Measurements from ENCODE around the gene SOBP.

Gene SOBP

DNA sequence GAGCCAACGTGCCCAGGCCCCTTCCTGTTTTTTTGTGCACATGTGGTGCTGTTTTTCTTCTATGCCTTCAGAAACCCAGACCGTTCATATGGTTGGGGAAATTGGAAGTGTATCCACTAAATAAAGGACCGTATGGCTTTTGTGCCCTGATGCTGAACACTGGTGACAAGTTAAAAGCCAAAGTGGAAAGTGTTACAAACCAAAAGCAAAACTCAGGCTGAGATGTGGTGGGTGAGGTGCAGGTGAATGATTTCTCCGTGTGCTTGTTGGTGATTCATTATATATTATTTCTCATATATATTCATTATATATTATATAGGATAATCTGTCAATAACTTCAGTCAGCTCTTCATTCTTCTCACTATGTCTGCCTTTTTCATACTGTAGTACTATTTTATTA lies 148.6 kb downstream of the SOBP start:
- no peak for DNase-seq (ENCODE audit: low spot score)

- no peak for DNase-seq (ENCODE audit: low spot score)
Observed at GRCh38 chr6:107639511-107639910, 149.6 kb downstream of the SOBP start.

- DNase-seq (ENCODE audit: low spot score): no peak
Observed at GRCh38 chr6:107641071-107641470, 151.2 kb downstream of the SOBP start.

DNA sequence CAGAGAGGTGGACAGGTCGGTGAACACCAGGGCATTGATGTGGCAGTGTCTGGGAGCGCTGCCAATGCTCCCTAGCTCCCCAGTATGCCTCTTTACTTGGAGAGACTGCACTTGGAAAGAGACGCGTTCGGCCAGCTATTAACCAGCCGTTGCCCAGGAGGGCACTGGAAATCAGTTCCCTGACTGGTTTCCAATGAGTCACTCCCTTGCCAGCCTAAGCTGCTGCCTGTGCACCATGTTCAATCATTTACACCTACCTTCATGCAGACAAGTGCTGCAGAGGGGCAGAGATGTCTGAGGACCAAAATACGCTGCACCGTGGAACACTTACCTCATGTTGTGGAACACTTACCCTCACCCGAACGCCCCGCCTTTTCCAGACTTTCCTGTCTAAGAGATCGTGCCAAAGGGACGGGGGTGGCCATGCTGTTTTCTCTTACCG lies 151.6 kb downstream of the SOBP start:
- no peak for DNase-seq (ENCODE audit: low spot score)

DNA sequence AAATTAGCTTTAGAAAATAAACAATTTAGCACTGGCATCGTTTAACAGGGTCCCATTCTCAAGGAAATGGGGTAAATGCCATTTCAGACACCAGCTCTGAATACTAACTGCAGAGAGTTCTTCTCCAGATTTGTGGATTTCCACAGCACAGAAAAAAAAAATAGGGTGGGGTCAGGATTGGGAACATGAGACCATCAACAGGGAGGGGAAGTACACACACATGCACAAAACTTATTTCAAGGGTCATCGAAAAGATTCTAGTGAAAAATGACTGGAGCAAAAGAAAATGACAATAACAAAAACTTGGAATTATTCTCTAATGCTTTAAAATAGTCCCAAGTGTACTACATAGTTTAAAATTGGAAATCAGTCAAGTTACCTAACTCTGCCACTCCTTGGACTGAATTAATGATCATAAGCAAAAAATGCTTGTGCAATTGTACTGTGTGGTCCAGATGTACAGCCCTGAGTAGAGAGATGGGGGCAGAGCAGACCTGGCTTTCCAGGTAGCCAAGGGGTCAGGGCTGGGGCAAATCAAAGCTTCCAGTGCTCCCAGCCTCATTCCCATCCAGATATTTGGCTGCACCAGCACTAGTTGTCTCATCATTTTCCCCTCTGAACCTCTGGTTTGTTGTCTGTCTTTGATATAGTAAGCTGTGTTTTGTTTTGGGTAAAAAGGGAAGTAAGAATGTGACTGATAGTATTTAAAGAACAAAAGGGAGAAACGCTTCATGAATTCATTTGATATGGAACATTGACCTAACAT lies 152.4 kb downstream of the SOBP start:
- DNase-seq (ENCODE audit: low spot score): no peak

DNA sequence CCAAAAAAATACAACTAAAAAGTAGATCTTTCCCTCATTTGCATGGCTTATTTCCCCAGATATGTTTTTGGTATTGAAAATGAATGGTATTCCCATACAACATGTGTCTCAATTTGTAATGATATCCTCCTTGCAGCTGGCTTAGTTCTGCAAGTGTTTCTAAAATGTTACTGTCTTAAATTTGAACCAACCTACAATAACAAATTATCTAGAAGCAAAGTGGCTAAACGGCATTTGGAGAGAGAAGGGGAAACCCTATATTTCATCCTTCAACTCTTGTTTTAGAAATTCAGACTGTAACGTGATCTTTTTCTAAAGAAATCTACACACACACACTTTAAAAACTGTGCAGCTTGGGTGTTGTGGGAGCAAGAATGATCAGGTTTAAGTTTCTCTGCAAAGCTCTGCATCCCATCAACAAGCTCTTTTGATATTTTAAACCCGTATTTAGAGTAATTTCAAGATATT lies 153.0 kb downstream of the SOBP start:
- DNase-seq (ENCODE audit: low spot score): no peak

- no peak for DNase-seq (ENCODE audit: low spot score)
Observed at GRCh38 chr6:107644513-107644912, 154.6 kb downstream of the SOBP start.

DNA sequence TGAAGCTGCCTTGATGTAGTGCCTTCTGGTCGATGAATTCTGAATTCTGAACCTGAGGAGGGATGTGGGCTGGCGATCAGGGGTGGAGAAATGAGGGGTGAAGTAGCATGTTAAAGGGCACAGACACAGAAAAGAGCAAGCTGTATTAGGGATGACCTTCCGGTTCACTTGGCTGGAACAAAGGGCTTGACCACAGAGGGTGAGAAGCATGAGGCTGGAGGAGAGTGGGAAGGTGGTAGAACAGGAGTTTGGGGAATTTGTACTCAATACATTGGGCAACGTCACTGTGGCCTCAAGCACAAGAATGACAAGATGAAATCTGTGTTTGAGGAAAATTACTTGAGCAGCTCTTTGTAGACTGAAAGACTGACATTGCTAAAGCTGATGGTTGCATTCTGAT lies 155.8 kb downstream of the SOBP start:
- DNase-seq (ENCODE audit: low spot score): no peak

GRCh38 chr6:107646176-107646575 lies 156.3 kb downstream of the SOBP start:
- no peak for DNase-seq (ENCODE audit: low spot score)

- no peak for DNase-seq (ENCODE audit: low spot score)
Observed at GRCh38 chr6:107646776-107647438, 157.0 kb downstream of the SOBP start.

DNA sequence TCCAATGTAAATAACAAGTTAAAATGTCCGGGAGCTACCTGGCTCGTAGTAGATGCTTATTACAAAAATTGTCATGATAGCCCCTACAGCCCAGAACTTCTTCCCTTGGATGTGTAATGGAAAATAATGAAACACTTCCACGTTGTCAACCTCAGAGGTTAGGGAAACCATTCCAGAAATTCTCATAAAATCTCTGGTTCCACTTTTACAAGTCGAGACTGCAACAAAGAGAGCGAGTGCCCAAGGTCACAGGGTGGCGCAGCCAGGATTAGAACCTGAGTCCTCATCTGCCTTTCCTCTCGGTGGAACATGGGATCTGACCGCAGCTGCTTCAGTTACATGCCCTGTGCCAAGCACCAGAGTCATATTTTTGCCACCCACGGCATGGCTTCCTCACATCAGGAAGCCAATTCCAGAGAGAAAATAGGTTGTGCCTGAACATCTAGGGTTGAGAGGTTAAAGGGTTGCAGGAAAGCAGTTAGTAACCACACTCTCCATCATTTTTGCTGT lies 157.6 kb downstream of the SOBP start:
- DNase-seq (ENCODE audit: low spot score): no peak

DNA sequence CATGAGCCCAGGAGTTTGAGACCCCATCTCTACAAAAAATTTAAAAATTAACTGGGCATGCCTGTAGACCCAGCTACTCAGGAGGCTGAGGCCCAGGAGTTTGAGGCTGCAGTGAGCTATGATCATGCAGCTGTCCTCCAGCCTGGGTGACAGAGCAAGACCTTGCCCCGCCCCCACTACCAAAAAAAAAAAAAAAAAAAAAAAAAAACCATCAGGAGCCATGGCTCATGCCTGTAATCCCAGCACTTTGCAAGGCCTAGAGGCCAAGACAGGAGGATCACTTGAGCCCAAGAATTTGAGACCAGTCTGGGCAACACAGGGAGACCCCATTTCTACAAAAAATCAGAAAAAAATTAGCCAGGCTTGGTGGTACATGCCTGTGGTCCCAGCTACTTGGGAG lies 159.1 kb downstream of the SOBP start:
- no peak for DNase-seq (ENCODE audit: low spot score)

GRCh38 chr6:107652526-107653182 lies 162.7 kb downstream of the SOBP start:
- no peak for DNase-seq (ENCODE audit: low spot score)

- DNase-seq (ENCODE audit: low spot score): peak; percentile 49
Observed at GRCh38 chr6:107653183-107653580, 163.3 kb downstream of the SOBP start.

DNA sequence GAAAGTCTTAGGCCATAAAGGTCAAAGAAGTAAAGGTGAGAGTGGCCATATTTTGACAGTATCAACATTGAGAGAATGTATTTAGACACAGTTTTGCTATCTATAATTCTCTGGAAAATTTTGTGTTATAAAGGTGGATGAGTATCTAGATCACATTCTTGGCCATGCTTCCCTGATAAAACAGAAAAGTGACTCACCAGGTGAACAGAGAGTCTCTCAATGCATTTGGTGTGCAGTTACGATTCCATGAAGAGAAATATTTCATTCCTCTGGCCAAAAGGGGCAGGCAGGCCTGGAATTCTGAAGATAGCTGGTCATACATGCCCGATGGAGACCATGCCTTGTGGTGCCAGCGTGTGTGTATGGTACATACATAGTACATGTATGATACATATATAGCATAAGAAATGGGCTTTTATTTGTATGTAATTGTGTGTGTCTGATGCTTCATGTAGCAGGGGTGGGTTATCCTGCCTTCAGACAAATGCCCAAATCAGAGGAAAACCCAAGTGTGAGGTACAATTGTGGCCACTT lies 164.0 kb downstream of the SOBP start:
- DNase-seq (ENCODE audit: low spot score): no peak

GRCh38 chr6:107654764-107655163 lies 164.8 kb downstream of the SOBP start:
- no peak for DNase-seq (ENCODE audit: low spot score)

- DNase-seq (ENCODE audit: low spot score): peak; percentile 52
Observed at GRCh38 chr6:107655245-107655644, 165.3 kb downstream of the SOBP start.

- no peak for DNase-seq (ENCODE audit: low spot score)
Observed at GRCh38 chr6:107655864-107656263, 165.9 kb downstream of the SOBP start.

DNA sequence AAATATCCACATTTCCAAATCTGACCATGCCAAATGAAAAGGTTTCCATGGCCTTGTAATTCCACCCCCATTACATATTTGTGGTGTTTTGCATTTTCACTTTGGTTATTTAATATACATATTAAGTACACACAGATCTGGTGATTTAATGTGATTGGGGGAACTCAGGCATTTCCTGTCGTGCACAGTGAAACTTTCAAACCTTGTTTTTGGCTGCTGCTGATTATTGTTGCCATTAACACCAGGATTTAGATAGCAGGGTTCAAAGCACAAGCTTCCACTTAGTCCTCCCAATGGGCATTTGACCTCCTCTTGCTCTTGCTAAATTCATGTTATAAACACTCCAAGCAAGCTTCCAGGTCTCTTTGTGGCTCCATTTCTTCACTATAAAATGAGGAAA lies 166.5 kb downstream of the SOBP start:
- no peak for DNase-seq (ENCODE audit: low spot score)

GRCh38 chr6:107656883-107657282 lies 167.0 kb downstream of the SOBP start:
- no peak for DNase-seq (ENCODE audit: low spot score)

- DNase-seq (ENCODE audit: low spot score): no peak
Observed at GRCh38 chr6:107657373-107657754, 167.4 kb downstream of the SOBP start.
